Caco-2 (cell line): ENCODE measurements around the gene PEX11A. TPM values are rescaled to one million over a fixed set of nuclear protein-coding genes. Genes with fewer than 3 reads are reported as not detected.

Source experiments
- BruUV-seq: library from RNA; stranded (reverse); fragments of 400-500 nt; replicated peaks from 2 replicates; lab custom pipeline; 2021; lab: Mats Ljungman, UMichigan
- CTCF ChIA-PET: fragments of 300-600 bp; sonication (Branson Sonifier 250); formaldehyde crosslinking; loops from one replicate; lab custom pipeline; 2022; ENCODE audit warnings: antibody characterized with exemption; lab: Charles Lee
- POLR2A ChIA-PET: fragments of 300-600 bp; sonication (Branson Sonifier 250); formaldehyde crosslinking; loops from one replicate; lab custom pipeline; 2022; ENCODE audit warnings: antibody characterized with exemption; lab: Charles Lee
- DNase-seq, 2 experiments: peaks; one replicate each; pipeline versions ENCODE4 v3.0.0 to v3.0.0-alpha.2; 2020 to 2022
- H3K27me3 ChIP-seq: replicated peaks from 2 replicates; pipeline ENCODE4 v1.6.0; 2011; ENCODE audit warnings: low read length; ENCODE audit not compliant: control insufficient read depth, insufficient read depth
- H3K36me3 ChIP-seq: 2 replicates; pipeline ENCODE4 v1.5.1; 2011; ENCODE audit warnings: low read length; ENCODE audit not compliant: control insufficient read depth, insufficient read depth
- H3K4me1 ChIP-seq: fragments of 250-450 bp; sonication (Bioruptor Pico); 2 replicates; pipeline ENCODE4 v1.5.1; 2020; ENCODE audit warnings: mild to moderate bottlenecking
- H3K4me3 ChIP-seq: 2 replicates; pipeline ENCODE4 v1.5.1; 2011; ENCODE audit warnings: low read depth, mild to moderate bottlenecking, control low read depth, low read length
- H3K9me3 ChIP-seq: fragments of 250-450 bp; sonication (Bioruptor Pico); 2 replicates; pipeline ENCODE4 v1.5.1; 2020; ENCODE audit warnings: mild to moderate bottlenecking, moderate library complexity
- H3K27ac Mint-ChIP-seq: one replicate; pipeline ENCODE4 v1.8.0; 2022; ENCODE audit warnings: mixed read lengths; ENCODE audit not compliant: unreplicated experiment
- H3K27me3 Mint-ChIP-seq: one replicate; pipeline ENCODE4 v1.8.0; 2022; ENCODE audit warnings: mixed read lengths; ENCODE audit not compliant: insufficient read depth, unreplicated experiment
- H3K36me3 Mint-ChIP-seq: one replicate; pipeline ENCODE4 v1.8.0; 2022; ENCODE audit warnings: mild to moderate bottlenecking, mixed read lengths; ENCODE audit not compliant: insufficient read depth, unreplicated experiment
- H3K4me1 Mint-ChIP-seq: one replicate; pipeline ENCODE4 v1.8.0; 2022; ENCODE audit warnings: low read depth, mixed read lengths; ENCODE audit not compliant: unreplicated experiment
- H3K4me3 Mint-ChIP-seq: one replicate; pipeline ENCODE4 v1.8.0; 2022; ENCODE audit warnings: mild to moderate bottlenecking, moderate library complexity, mixed read lengths; ENCODE audit not compliant: unreplicated experiment
- H3K9me3 Mint-ChIP-seq: one replicate; pipeline ENCODE4 v1.8.0; 2022; ENCODE audit warnings: mixed read lengths; ENCODE audit not compliant: unreplicated experiment
- CTCF ChIP-seq, 2 experiments: fragments of 200-600 bp in 1 of 2; IDR thresholded peaks; 1 replicate in 1 of 2; 2 replicates in 1 of 2; pipeline versions ENCODE4 v1.5.1 to v1.8.0; 2011 to 2022; ENCODE audit warnings: antibody characterized with exemption in 1 of 2, control low read depth in 1 of 2, inconsistent platforms in 1 of 2, low read depth in 1 of 2, low read length in 1 of 2, mild to moderate bottlenecking in 1 of 2, moderate library complexity in 1 of 2; ENCODE audit not compliant: insufficient read depth in 1 of 2, severe bottlenecking in 1 of 2, unreplicated experiment in 1 of 2
- intact Hi-C: fragments of 100-400 bp; cut with micrococcal nuclease; formaldehyde crosslinking; loops from one replicate; pipeline ENCODE4 v1.10.0; 2022; ENCODE audit not compliant: unreplicated experiment
- total RNA-seq: library from RNA; stranded (reverse); gene quantifications from 2 replicates; pipeline ENCODE4 v1.2.3, GENCODE V29; 2022

PEX11A gene
- total RNA-seq, 1 experiment from 2014 or later = 3.7 TPM

GRCh38 chr15:89665449-89666181 is 24.9 kb downstream of the PEX11A start:
- intact Hi-C loops = no loop called here
- Histone ChIP-seq H3K9me3 (no peaks in the 10 kb centered on the region), H3K4me1 (peaks cover 6% of the 10 kb centered on the region; the same call in 1 of the 2 replicates), H3K27me3 (no peaks in the 10 kb centered on the region), H3K36me3 (no peaks in the 10 kb centered on the region), H3K4me3 (peak overlapping the region; percentile 42)
- Mint-ChIP-seq H3K27ac (no peak overlapping the region), H3K27me3 (peaks cover 6% of the 10 kb centered on the region), H3K4me3 (peak overlapping the region; percentile 67), H3K9me3 (no peaks in the 10 kb centered on the region), H3K4me1 (no peaks in the 10 kb centered on the region), H3K36me3 (no peaks in the 10 kb centered on the region)
- no TSS peak for BruUV-seq
- no peak for TF ChIP-seq CTCF (IDR thresholded peaks at IDR 0.05; ENCODE audit: insufficient read depth in 1 of 2, low read depth in 1 of 2, low read length in 1 of 2, severe bottlenecking in 1 of 2, unreplicated experiment in 1 of 2)
- peak in 1 of 2 experiments; percentile 62 for DNase-seq
- ChIA-PET POLR2A (no interaction called here), CTCF (interaction anchor here (1.1 to 1.3 kb wide), 3 partner anchors 18 to 222 kb away, joined by 3 to 4 read pairs (median 3); partner anchors contain the start of gene MESP1)

- H3K4me1 ChIP-seq = peaks cover 6% of the 10 kb centered on the region; the same call in 1 of the 2 replicates
- no peaks in the 10 kb centered on the region for H3K27me3 ChIP-seq
- intact Hi-C loops = no loop called here
- Mint-ChIP-seq H3K27ac (no peak overlapping the region), H3K4me1 (no peaks in the 10 kb centered on the region), H3K27me3 (peaks cover 10% of the 10 kb centered on the region), H3K4me3 (peak overlapping the region; percentile 67), H3K9me3 (no peaks in the 10 kb centered on the region), H3K36me3 (no peaks in the 10 kb centered on the region)
- POLR2A ChIA-PET = no interaction called here
- BruUV-seq = no TSS peak
- TF ChIP-seq CTCF (IDR thresholded peaks at IDR 0.05; ENCODE audit: insufficient read depth in 1 of 2, low read depth in 1 of 2, low read length in 1 of 2, severe bottlenecking in 1 of 2, unreplicated experiment in 1 of 2) = no peak
- CTCF ChIA-PET = interaction anchor here (1.1 to 1.3 kb wide), 2 partner anchors 17 to 86 kb away, joined by 3 read pairs; partner anchors contain the start of gene MESP1
- no peaks in the 10 kb centered on the region for H3K36me3 ChIP-seq
- peak overlapping the region; percentile 42 for H3K4me3 ChIP-seq
- H3K9me3 ChIP-seq = no peaks in the 10 kb centered on the region
- no peak for DNase-seq
Observed at GRCh38 chr15:89664441-89665350, 25.9 kb downstream of the PEX11A start.
